Fibroblast of lung (primary cell): ENCODE results near the gene ZNF396.

Experiments used
- EZH2 ChIP-seq: IDR thresholded peaks from 2 replicates; pipeline ENCODE4 v1.5.1; 2012; ENCODE audit warnings: low read length, control low read depth, mild to moderate bottlenecking; ENCODE audit errors: missing control alignments
- TF ChIP-seq, protein P1 (sequence below), 2 donors: IDR thresholded peaks in 1 of 2; conservative IDR thresholded peaks in 1 of 2; 1 replicate in 1 of 2; 2 replicates in 1 of 2; pipeline ENCODE4 v1.5.1; 2011 to 2012; ENCODE audit warnings: low read length in 2 of 2, control low read depth in 1 of 2, inconsistent platforms in 1 of 2, low read depth in 1 of 2, mild to moderate bottlenecking in 1 of 2

DNA sequence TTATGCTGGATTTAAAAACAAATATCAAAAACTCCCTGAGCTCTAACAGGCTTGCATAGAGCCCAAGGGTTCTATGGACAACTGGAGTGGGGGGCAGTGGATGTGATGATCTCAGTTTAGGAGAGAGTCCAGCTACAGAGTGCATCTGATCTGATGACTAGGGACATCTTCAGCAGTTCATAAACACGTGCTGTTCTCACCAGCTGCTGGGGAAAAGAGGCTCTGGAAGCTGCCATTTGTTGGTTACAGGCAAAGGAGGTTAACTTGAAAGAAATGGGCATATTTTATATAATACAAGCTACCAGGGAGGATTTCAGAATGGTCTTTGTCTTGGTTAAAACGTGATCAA, 36.0 kb upstream of the ZNF396 start:
- TF ChIP-seq, protein P1, sequence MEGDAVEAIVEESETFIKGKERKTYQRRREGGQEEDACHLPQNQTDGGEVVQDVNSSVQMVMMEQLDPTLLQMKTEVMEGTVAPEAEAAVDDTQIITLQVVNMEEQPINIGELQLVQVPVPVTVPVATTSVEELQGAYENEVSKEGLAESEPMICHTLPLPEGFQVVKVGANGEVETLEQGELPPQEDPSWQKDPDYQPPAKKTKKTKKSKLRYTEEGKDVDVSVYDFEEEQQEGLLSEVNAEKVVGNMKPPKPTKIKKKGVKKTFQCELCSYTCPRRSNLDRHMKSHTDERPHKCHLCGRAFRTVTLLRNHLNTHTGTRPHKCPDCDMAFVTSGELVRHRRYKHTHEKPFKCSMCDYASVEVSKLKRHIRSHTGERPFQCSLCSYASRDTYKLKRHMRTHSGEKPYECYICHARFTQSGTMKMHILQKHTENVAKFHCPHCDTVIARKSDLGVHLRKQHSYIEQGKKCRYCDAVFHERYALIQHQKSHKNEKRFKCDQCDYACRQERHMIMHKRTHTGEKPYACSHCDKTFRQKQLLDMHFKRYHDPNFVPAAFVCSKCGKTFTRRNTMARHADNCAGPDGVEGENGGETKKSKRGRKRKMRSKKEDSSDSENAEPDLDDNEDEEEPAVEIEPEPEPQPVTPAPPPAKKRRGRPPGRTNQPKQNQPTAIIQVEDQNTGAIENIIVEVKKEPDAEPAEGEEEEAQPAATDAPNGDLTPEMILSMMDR (conservative IDR thresholded peaks at IDR 0.05 in 1 of 2, IDR thresholded peaks at IDR 0.05 in 1 of 2; ENCODE audit: low read depth in 1 of 2, low read length in 2 of 2), result no peak
- TF ChIP-seq EZH2, result no peak
